ENCODE measurements around the gene IRAK1. TPM values are rescaled to one million over a fixed set of nuclear protein-coding genes. Genes with fewer than 3 reads are reported as not detected.

Gene IRAK1
- total and polyA plus RNA-seq, 2 donors (not counting 3 experiments of a cell fraction or from before 2014, with no cell fraction given), result 63.6 to 138 TPM

GRCh38 chrX:153964105-153964504 lies 55.6 kb downstream of the IRAK1 start:
- Histone ChIP-seq H3K9ac (replicated peaks; ENCODE audit: extremely low read depth, insufficient read depth, low read length) (no peak overlapping the region), H3K9me3 (replicated peaks; ENCODE audit: control insufficient read depth, insufficient read depth, low read length) (no peaks in the 10 kb centered on the region), H3K27ac (ENCODE audit: insufficient read depth, low read depth, low read length) (no peak overlapping the region), H3K4me2 (ENCODE audit: insufficient read depth, low read length) (no peak overlapping the region), H3K4me1 (ENCODE audit: control insufficient read depth, extremely low read depth, insufficient read depth, low read length) (peaks cover 24% of the 10 kb centered on the region), H3K4me3 (replicated peaks in 1 of 3; ENCODE audit: insufficient read depth in 1 of 3, low read depth in 1 of 3, low read length in 3 of 3) (no peak overlapping the region), H3K9me1 (replicated peaks; ENCODE audit: control insufficient read depth, extremely low read depth, insufficient read depth, low read length) (no peaks in the 10 kb centered on the region), H3K79me2 (ENCODE audit: control insufficient read depth, insufficient read depth, low read length) (peaks cover 63% of the 10 kb centered on the region), H4K20me1 (replicated peaks; ENCODE audit: control insufficient read depth, extremely low read depth, insufficient read depth, low read length) (no peaks in the 10 kb centered on the region), H2AFZ (ENCODE audit: low read depth, low read length) (no peak overlapping the region), H3K36me3 (ENCODE audit: control insufficient read depth in 2 of 2, extremely low read depth in 1 of 2, insufficient read depth in 2 of 2, low read length in 2 of 2) (peaks cover 7 to 28% of the 10 kb centered on the region in 2 experiments), H3K27me3 (ENCODE audit: control insufficient read depth in 2 of 2, insufficient read depth in 2 of 2, low read length in 2 of 2) (no peaks in the 10 kb centered on the region)
- DNase-seq (ENCODE audit: low read depth, low spot score), result no peak
- dilution Hi-C loops (cut with MboI; ENCODE audit: extremely low pct_ligation_motif_present, low sequenced_read_pairs) (no loop called here), intact Hi-C loops (cut with micrococcal nuclease) (no loop called here)
- TF ChIP-seq EZH2 (IDR thresholded peaks at IDR 0.05; ENCODE audit: borderline replicate concordance, low read depth, low read length, severe bottlenecking) (no peak), CTCF (IDR thresholded peaks at IDR 0.05; ENCODE audit: extremely low read depth in 1 of 2, insufficient read depth in 1 of 2, low read depth in 1 of 2, low read length in 2 of 2) (no peak), POLR2AphosphoS5 (IDR thresholded peaks at IDR 0.05; ENCODE audit: insufficient read depth, low read depth, low read length) (no peak), MYC (IDR thresholded peaks at IDR 0.05; ENCODE audit: low read depth, low read length) (no peak), MAX (IDR thresholded peaks at IDR 0.05; ENCODE audit: insufficient read depth, insufficient read length) (no peak), GATA2 (IDR thresholded peaks at IDR 0.05; ENCODE audit: insufficient read depth, insufficient read length, low read depth, low read length) (no peak), JUN (IDR thresholded peaks at IDR 0.05; ENCODE audit: borderline replicate concordance, insufficient read depth, insufficient read length, low read depth) (no peak), POLR2A (IDR thresholded peaks at IDR 0.05; ENCODE audit: low read depth, low read length) (no peak), FOS (IDR thresholded peaks at IDR 0.05; ENCODE audit: borderline replicate concordance, insufficient read depth, low read length) (no peak)
- ChIA-PET POLR2A (no interaction called here), CTCF (no interaction called here)
- no TSS peak for BruUV-seq (replicated peaks)
- FAIRE-seq, result no peak

All from endothelial cell of umbilical vein (primary cell).